LNCaP clone FGC (cell line): Measurements from ENCODE around the gene ATPAF1.

ENCODE experiments used
- DNase-seq: peaks from one replicate; pipeline ENCODE4 v3.0.0-alpha.2; 2011; ENCODE audit warnings: low read depth
- H3K4me3 ChIP-seq: 2 replicates; pipeline ENCODE4 v1.5.1; 2011; ENCODE audit warnings: mild to moderate bottlenecking, low read depth, low read length, control low read depth
- CTCF ChIP-seq: IDR thresholded peaks from 2 replicates; pipeline ENCODE4 v1.5.1; 2012; ENCODE audit warnings: mild to moderate bottlenecking; ENCODE audit not compliant: control insufficient read depth, insufficient read depth; ENCODE audit errors: extremely low read depth

The ATPAF1 gene

GRCh38 chr1:46622344-46622743 is 45.8 kb downstream of the ATPAF1 start:
- no peak overlapping the region for H3K4me3 ChIP-seq
- DNase-seq, result no peak
- peak; percentile 78 for TF ChIP-seq CTCF

GRCh38 chr1:46621930-46622329 is 46.2 kb downstream of the ATPAF1 start:
- no peak for TF ChIP-seq CTCF
- DNase-seq, result no peak
- no peak overlapping the region for H3K4me3 ChIP-seq

DNA sequence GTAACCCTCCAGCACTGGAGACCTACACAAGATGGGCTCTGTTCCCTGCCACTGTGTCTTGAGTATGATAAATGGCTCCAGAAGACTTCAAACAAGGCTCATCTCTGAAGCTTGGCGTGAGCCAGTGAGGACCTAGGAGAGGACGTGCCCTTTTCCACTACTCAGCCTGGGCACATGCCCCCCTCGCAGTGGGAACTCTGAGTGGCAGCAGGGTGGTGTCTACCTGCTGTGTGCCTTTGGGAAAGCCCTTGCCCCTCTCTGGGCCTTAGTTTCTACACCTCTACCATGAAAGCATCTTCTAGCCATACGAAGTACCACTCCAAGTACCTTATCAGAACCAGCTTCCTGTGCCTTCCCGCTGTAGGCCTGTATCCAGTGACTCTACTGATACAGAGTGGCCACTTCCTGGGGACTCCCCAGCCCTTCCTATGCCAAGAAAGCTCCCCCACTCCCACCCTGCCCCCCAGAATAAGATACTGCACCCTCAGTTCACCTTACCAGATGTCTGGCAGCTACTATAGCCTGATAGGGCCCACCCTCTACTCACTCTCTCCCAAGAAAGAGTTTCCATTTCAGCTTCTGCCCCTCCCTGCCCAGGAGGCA is 48.4 kb downstream of the ATPAF1 start:
- no peak overlapping the region for H3K4me3 ChIP-seq
- TF ChIP-seq CTCF, result no peak
- DNase-seq, result no peak

DNA sequence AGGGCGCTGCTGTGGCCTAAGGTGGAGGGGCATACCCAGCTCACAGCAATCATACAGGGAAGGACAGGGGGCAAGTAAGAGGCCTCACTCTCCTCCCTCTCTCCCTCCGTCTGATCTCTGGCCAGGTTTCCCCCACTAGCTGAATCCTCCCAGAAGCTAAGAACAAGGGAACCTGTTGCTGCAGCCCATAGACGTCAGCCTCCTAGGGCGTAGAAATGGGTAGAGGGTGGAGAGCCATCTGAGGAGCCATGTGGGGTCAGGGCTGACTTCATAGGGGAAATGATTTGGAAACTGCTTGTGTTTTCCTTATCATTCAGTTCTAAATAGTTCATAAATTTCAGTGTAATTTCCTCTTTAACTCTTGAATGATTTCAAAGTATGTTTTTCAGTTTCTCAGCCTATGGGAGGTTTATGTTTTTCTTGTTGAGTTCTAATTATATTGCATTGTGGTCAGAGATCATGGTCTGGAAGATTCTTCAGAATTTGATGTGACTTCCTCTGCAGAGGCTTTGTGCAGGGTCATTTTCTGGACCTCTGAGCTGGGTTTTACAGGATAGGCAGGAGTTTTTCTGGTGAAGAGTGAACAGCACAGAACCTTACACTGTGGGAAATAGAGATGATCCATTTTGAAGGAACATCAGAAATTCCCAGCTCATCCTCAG is 49.3 kb downstream of the ATPAF1 start:
- H3K4me3 ChIP-seq, result no peak overlapping the region
- DNase-seq, result no peak
- TF ChIP-seq CTCF, result no peak

DNA sequence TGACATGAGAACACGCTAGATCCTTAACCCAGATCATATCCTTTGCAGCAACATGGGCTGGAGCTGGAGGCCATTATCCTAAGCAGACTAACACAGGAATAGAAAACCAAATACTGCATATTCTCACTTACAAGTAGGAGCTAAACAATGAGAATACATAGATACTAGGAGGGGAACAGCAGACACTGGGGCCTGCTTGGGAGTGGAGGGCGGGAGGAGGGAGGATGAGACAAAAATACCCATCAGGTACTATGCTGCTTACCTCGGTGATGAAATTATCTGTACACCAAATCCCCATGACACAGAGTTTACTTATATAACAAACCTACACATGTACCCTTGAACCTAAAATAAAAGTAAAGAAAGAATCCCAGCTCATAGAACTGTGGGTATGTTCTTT is 50.3 kb downstream of the ATPAF1 start:
- DNase-seq, result no peak
- H3K4me3 ChIP-seq, result no peak overlapping the region
- no peak for TF ChIP-seq CTCF

DNA sequence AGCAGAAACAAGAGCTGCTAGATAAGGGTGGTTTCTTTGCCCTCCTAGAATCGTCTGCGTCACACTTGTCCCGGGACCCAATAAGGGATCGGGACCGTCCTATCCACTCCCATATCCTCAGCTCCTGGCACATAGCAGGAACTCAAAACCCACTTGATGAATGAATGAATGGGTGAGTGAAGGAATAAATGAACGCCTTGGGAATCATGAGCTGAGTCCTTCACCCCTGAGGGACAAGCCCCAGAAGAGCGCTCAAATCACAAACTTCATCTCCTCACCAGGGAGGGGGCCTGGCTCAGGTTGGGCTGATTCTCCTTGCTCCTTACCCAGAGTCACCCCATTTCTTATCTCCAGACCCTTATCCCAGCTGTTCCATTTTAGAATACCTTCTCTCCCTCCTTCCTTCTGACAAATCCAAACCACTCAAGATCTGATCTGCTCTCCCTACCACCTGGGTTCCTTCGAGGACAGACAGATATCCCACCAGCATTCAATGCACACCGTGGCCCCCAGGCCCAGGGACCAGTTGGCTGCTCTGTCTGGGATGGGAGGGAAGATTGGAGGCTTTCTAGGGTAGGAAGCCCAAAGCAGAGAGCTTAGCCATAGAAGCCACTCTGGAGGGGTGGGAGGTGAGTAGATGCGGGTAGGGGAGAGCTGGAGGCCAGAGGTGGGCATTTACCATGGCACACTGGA is 50.9 kb downstream of the ATPAF1 start:
- H3K4me3 ChIP-seq, result peak overlapping the region; percentile 63

More for the DNA sequence above, 50.9 kb downstream of the ATPAF1 start:
- DNase-seq, result no peak
- no peak for TF ChIP-seq CTCF
